PFSK-1 (cell line): ENCODE results near the gene SPTLC1.

ENCODE experiments used
- FOXP2 ChIP-seq: optimal IDR thresholded peaks from 2 replicates; pipeline ENCODE3; 2011; ENCODE audit warnings: borderline replicate concordance, control low read depth, inconsistent platforms; ENCODE audit not compliant: insufficient read depth; ENCODE audit errors: extremely low read length, extremely low read depth
- POLR2AphosphoS5 ChIP-seq: IDR thresholded peaks from 2 replicates; pipeline ENCODE4 v1.6.1; 2012; ENCODE audit warnings: low read depth, mild to moderate bottlenecking, control low read depth, low read length, moderate library complexity
- SIN3A ChIP-seq: IDR thresholded peaks from 2 replicates; pipeline ENCODE4 v1.6.1; 2012; ENCODE audit warnings: mild to moderate bottlenecking, low read length, moderate library complexity, borderline replicate concordance; ENCODE audit not compliant: insufficient read depth
- TAF1 ChIP-seq: IDR thresholded peaks from 2 replicates; pipeline ENCODE4 v1.6.1; 2012; ENCODE audit warnings: low read length, control low read depth, borderline replicate concordance; ENCODE audit not compliant: insufficient read depth
- TF ChIP-seq, protein P1 (sequence below), 2 experiments: IDR thresholded peaks; 2 replicates each; pipeline versions ENCODE4 v1.6.1 to v1.8.0; 2011 to 2012; ENCODE audit warnings: low read depth in 2 of 2, low read length in 2 of 2, control low read depth in 1 of 2, inconsistent platforms in 1 of 2, mild to moderate bottlenecking in 1 of 2, moderate library complexity in 1 of 2; ENCODE audit not compliant: insufficient read depth in 1 of 2

Gene SPTLC1

DNA sequence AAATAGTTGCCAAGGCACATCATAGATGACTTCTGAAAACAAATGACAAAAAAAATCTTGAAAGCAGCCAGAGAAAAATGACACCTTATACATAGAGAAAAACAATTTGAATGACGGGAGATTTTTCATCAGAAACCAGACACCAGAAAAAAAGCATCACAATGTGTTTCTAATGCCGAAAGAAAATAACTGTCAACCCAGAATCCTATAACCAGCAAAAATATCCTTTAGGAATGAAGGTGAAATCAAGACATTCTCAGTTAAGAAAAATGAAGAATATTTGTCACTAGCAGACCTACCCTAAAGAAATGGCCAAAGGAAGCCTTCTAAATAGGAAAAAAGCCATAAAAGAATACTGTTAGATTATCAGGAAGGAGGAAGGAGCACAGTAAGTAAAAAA, 54.0 kb downstream of the SPTLC1 start:
- TF ChIP-seq SIN3A, result no peak
- no peak for TF ChIP-seq TAF1
- TF ChIP-seq FOXP2, result no peak
- no peak for TF ChIP-seq POLR2AphosphoS5
- TF ChIP-seq, protein P1, sequence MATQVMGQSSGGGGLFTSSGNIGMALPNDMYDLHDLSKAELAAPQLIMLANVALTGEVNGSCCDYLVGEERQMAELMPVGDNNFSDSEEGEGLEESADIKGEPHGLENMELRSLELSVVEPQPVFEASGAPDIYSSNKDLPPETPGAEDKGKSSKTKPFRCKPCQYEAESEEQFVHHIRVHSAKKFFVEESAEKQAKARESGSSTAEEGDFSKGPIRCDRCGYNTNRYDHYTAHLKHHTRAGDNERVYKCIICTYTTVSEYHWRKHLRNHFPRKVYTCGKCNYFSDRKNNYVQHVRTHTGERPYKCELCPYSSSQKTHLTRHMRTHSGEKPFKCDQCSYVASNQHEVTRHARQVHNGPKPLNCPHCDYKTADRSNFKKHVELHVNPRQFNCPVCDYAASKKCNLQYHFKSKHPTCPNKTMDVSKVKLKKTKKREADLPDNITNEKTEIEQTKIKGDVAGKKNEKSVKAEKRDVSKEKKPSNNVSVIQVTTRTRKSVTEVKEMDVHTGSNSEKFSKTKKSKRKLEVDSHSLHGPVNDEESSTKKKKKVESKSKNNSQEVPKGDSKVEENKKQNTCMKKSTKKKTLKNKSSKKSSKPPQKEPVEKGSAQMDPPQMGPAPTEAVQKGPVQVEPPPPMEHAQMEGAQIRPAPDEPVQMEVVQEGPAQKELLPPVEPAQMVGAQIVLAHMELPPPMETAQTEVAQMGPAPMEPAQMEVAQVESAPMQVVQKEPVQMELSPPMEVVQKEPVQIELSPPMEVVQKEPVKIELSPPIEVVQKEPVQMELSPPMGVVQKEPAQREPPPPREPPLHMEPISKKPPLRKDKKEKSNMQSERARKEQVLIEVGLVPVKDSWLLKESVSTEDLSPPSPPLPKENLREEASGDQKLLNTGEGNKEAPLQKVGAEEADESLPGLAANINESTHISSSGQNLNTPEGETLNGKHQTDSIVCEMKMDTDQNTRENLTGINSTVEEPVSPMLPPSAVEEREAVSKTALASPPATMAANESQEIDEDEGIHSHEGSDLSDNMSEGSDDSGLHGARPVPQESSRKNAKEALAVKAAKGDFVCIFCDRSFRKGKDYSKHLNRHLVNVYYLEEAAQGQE (IDR thresholded peaks at IDR 0.05; ENCODE audit: insufficient read depth in 1 of 2, low read depth in 2 of 2, low read length in 2 of 2), result no peak

DNA sequence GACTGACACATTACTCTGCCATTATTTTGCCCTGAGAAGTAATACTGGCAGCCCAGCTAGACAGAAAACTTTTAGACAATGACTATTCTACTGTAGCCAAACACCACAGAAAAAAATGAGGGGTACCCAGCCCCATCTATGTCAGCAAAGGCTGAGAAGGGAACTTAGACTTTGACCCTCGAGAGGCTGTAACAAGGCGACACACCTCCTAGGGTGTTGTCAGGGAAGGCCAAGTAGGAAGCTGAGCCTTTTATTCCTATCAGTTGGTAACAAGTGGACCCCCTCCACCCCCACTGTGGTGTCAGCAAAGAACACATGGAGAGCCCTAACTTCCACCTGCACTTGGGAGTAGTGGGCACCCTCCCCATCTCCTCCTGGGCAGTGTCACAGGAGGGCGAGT, 55.6 kb downstream of the SPTLC1 start:
- TF ChIP-seq, protein P1 (IDR thresholded peaks at IDR 0.05; ENCODE audit: insufficient read depth in 1 of 2, low read depth in 2 of 2, low read length in 2 of 2), result no peak
- TF ChIP-seq FOXP2, result no peak
- no peak for TF ChIP-seq SIN3A
- TF ChIP-seq POLR2AphosphoS5, result no peak
- no peak for TF ChIP-seq TAF1

DNA sequence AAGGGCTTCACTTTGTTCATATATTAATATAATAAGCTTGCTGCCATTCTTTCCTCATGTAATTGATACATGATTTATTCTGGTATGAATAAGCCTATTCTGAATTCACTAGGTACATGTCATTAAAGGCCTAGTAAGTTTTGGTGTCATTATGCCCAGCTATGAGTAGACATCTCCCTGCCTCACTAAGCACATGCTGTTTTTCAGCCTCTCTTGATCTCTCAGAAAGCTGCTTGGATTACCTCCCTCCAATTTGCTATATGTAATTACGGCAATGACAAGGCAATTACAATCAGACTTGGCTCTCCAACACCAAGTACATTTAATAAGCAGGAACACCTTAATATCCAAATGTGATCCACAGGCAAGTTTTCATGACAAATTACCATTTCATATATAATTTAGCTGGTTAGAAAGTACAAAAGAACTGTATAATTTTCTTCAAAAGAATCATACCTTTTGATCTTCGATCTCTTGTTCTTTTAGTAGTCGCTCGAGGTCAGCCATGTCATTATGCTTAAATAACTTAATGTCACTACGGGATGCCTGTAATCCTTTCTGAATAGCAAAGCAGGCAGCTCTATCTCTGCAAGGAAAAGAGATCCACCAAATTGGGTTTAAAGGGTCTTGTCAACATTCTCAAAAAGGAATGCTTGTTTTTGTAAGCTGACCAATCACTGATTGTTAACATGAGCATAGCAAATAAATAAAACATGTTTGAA, 56.3 kb downstream of the SPTLC1 start:
- TF ChIP-seq SIN3A (no peak), TAF1 (no peak), POLR2AphosphoS5 (no peak), FOXP2 (no peak)
- TF ChIP-seq, protein P1 (IDR thresholded peaks at IDR 0.05; ENCODE audit: insufficient read depth in 1 of 2, low read depth in 2 of 2, low read length in 2 of 2), result no peak

DNA sequence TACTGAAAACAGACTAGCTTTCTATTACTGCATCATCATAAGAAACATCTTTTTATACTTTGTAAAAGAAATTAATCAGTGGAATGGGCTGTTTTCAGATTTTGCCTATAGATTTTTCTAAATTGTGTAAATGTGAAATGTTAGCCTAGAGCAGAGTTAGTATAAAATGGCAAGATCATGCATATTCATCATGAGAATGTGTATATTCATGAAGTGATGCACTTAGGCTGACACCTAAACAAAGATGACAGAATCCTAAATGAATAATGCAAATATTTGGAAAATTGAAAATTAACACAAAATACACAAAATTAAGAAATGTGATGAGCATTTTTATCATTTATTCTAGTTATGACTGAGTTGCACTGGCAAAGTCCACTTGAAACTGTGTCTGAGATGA, 57.2 kb downstream of the SPTLC1 start:
- TF ChIP-seq, protein P1 (IDR thresholded peaks at IDR 0.05; ENCODE audit: insufficient read depth in 1 of 2, low read depth in 2 of 2, low read length in 2 of 2), result no peak
- TF ChIP-seq TAF1 (no peak), POLR2AphosphoS5 (no peak), SIN3A (no peak), FOXP2 (no peak)

DNA sequence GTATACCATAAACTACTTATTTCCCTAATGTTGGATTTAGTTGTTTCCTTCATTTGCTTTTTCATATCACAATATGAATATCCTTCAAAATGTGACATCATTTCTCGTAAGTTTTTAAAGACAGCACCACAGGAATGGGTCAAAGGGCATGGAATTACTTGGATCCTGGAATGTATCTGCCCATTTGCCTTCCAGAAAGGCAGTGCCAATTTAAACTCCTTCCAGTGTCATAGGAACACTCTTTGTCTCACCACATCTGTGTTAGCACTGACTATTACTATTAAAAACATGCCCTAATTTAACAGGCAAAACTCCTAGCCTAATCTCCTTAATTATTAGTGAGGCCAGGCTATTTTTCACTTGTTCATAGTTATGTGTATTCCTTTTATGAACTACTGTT, 58.0 kb downstream of the SPTLC1 start:
- TF ChIP-seq SIN3A (no peak), POLR2AphosphoS5 (no peak), FOXP2 (no peak), TAF1 (no peak)
- TF ChIP-seq, protein P1 (IDR thresholded peaks at IDR 0.05; ENCODE audit: insufficient read depth in 1 of 2, low read depth in 2 of 2, low read length in 2 of 2), result no peak
